Bone marrow (tissue), 2 donors: Measurements from ENCODE around the gene RETREG2.
A peak's percentile ranks its signal among the peaks of the same experiment; 100 is the strongest.
"Not testable (repeated sequence)": the region's sequence is repeated elsewhere in the genome, so short reads cannot be mapped to it uniquely, and the experiment has no call there.

Source experiments
- DNase-seq, 2 donors: peaks; one replicate each; lab custom pipeline; 2025; lab: John Stamatoyannopoulos, UW

RETREG2 gene

DNA sequence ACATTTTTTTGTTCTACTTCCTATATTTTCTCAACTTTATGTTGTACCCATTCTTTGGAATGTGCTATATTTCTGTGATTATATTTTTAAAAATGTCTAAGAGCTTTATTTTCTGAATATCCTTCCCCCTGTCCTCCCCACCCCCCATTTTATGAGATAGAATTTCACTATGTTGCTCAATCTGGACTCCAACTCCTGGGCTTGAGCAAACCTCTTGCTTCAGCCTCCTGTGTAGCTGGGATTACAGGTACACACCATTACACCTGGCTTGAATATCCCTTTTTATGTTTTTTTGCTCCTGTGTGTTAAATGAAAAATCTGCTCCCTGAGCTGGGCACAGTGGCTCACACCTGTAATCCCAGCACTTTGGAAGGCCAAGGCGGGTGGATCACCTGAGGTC, 19.3 kb downstream of the RETREG2 start:
- DNase-seq = no peak

DNA sequence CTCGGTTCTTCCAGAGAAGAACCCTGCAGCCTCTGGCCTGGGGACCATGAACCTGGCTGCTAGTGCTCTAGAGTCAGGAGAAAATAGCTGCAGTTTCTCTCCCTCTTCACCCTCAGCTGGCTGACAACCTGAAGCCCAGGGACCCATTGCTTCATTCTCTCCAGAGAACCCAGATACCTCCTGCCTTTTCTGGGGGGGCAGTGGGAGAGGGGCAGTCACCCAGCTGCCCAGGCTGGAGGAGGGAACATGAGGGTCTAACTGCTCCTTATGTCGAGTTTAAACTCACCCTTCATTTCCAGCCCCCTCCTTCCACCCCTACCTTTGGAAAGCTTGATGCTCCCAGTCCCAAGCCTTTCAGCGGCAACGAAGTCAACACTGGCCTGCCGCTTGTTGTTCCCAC, 20.9 kb downstream of the RETREG2 start:
- DNase-seq = no peak

DNA sequence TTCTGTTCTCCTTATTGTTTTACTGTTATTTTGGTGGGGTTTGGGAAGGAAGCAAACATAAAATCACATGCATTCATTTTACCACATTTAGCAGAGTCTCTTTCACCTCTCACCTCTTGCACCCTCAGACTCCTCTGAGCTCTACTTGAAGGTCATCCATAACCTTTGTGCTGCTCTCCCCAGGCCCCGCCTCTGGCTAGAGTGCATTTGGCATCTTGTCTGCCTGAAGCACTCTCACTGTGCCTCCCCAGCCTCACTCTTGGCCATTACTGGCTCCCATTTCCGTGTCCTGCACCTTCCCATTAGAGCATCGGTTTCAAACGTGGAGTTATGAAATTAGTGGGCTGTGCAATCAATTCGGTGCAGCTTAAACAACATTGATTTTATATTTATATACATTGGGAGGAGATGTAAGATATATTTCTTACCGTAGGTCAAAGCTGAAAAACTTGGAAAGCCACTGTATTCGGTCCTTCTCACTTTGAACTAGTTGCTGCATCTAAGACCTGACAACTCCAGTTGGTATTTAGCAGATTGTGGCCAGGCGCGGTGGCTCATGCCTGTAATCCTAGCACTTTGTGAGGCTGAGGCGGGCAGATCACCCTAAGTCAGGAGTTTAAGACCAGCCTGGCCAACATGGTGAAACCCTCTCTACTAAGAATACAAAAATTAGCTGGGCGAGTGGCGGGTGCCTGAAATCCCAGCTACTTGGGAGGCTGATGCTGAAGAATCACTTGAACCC, 21.6 kb downstream of the RETREG2 start:
- DNase-seq = no peak

DNA sequence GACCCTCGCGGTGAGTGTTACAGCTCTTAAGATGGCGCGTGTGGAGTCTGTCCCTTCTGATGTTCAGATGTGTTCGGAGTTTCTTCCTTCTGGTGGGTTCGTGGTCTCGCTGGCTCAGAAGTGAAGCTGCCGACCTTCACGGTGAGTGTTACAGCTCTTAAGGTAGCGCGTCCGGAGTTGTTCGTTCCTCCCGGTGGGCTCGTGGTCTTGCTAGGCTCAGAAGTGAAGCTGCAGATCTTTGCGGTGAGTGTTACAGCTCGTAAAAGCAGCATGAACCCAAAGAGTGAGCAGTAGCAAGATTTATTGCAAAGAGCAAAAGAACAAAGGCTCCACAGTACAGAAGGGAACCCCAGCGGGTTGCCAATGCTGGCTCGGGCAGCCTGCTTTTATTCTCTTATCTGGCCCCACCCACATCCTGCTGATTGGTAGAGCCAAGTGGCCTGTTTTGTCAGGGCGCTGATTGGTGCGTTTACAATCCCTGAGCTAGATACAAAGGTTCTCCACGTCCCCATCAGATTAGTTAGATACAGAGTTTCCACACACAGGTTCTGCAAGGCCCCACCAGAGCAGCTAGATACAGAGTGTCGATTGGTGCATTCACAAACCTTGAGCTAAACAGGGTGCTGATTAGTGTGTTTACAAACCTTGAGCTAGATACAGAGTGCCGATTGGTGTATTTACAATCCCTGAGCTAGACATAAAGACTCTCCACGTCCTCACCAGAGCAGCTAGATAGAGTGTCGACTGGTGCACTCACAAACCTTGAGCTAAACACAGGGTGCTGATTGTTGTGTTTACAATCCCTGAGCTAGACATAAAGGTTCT, 22.6 kb downstream of the RETREG2 start:
- DNase-seq = not testable (repeated sequence)

DNA sequence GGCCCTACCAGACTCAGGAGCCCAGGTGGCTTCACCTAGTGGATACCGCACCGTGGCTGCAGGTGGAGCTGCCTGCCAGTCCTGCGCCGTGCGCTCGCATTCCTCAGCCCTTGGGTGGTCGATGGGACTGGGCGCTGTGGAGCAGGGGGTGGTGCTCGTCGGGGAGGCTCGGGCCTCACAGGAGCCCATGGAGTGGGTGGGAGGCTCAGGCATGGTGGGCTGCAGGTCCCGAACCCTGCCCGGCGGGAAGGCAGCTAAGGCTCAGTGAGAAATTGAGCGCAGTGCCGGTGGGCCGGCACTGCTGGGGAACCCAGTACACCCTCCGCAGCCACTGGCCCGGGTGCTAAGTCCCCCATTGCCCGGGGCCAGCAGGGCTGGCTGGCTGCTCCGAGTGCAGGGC, 23.3 kb downstream of the RETREG2 start:
- not testable (repeated sequence) for DNase-seq

DNA sequence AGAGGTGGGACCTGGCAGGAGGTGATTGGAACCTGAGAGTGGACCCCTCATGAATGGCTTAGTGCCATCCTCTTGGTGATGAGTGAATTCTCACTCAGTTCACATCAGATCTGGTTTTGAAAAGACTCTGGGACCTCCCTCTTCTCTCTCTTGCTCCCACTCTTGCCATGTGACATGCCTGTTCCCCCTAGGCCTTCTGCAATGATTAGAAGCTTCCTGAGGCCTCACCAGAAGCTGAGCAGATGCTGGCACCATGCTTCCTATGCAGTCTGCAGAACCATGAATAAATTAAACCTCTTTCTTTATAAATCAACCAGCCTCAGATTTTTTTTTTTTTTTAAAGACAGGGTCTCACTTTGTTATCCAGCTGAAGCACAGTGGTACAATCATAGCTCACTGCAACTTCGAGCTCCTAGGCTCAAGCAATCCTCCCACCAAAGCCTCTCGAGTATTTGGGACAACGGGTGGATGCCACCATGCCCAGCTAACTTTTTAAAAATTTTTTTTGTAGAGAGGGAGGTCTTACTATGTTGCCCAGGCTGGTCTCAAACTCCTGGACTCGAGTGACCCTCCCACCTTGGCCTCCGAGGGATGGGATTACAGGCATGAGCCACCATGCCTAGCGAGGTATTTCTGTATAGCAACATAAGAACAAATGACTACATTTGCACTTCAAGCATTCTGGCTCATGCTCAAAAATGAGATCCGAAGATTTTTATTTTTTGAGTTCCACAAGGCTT, 26.5 kb downstream of the RETREG2 start:
- DNase-seq = no peak

DNA sequence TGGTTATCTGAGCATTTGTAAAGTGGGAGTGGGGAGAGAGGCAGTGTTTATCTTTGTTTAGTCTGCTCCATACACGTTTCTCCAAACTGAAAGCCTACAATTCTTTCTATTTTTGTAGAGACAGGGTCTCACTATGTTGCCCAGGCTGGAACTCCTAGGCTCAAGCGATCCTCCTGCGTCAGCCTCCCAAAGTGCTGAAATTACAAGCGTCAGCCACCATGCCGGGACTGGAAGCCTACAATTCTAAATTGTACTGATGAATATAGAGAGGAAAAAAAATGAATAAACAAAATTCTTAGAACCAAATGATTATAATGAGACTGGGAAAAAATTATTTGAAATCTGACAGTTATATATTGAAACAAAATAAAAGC, 27.1 kb downstream of the RETREG2 start:
- no peak for DNase-seq

DNA sequence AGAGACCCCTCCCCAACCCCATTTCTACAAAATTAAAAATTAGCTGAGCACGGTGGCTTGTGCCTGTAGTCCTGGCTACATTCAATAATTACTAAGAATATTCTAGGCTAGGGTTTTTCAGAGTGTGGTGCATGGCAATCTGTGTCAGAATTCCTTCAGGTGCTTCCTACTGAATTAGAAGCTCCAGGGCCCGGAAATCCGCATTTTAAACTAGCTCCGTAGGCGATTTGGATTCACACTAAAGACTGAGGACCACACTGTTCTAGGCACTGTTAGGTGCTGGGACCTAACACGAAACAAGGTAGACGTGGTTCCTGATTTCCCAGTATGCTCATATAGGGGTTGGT, 27.9 kb downstream of the RETREG2 start:
- DNase-seq = no peak

DNA sequence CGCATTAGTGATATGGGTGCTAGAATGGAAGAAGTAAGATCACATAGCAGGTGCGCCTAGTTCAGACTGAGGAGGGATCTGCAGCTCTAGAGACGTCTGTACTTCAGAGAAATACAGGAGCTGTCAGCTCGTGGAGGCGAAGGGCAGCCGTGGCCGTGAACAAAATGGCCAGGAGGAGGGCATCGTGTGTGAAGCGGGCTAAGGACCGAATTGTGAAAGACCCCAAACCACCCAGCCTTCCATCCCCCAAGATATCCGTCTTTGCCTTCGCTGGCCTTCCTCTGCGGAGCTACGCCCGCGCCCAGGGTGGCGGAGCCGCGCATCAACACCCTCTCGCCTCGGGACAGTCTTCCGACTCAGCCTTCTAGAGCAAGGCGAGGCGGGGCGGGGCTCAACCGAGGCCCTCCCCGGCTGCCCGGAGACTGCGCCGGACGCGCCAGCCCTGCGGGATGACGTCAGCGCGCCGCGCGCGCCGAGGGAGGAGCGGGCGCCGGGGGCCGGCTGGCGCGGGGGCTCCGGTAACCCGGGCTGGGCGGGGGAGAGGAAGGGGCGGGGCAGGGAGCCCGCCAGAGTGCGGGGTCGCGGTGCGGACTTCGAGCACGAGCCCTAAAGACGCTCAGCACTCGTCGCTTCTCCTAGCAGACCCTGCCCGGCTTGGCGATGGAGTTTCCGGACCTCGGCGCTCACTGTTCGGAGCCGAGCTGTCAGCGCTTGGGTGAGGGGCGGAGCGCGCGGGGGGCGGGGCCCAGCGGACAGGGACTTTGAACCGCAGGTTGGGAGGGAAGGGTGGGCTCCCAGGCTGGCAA, 28.5 kb downstream of the RETREG2 start, which contains the start of gene ZFAND2B:
Gene ZFAND2B (plus strand): TSS at position 455 of the 806 bp plus-strand sequence. CDS start 206 bp downstream, at position 661.
- peak; percentile 82 to 94 for DNase-seq

DNA sequence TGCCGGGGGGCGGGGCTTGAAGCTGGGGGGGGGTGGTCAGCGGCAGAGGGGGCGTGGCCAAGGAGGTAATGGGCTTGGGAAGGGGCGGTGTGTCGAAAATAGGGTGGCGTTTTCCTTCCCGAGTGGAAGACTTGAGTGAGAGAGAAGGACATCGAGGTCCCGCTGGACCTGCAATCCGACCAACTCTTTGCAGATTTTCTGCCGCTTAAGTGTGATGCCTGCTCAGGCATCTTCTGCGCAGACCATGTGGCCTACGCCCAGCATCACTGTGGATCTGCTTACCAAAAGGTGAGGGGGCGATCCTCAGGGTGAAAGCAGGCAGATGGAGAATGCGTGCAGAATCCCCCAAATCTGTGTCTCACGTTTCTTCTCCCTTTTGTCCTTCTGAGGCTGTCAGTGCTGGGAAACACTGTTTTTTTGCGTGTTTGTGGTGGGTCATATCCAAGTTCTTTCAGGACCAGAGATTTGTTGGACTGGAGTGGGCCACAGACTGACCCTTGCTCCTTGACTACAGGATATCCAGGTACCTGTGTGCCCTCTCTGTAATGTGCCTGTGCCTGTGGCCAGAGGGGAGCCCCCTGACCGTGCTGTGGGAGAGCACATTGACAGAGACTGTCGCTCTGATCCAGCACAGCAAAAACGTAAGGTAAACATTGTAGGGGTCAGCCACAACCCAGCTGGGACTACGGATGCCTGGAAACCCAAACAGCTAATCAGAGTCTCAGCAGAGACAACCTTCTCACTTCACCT, 29.2 kb downstream of the RETREG2 start:
- DNase-seq = no peak

DNA sequence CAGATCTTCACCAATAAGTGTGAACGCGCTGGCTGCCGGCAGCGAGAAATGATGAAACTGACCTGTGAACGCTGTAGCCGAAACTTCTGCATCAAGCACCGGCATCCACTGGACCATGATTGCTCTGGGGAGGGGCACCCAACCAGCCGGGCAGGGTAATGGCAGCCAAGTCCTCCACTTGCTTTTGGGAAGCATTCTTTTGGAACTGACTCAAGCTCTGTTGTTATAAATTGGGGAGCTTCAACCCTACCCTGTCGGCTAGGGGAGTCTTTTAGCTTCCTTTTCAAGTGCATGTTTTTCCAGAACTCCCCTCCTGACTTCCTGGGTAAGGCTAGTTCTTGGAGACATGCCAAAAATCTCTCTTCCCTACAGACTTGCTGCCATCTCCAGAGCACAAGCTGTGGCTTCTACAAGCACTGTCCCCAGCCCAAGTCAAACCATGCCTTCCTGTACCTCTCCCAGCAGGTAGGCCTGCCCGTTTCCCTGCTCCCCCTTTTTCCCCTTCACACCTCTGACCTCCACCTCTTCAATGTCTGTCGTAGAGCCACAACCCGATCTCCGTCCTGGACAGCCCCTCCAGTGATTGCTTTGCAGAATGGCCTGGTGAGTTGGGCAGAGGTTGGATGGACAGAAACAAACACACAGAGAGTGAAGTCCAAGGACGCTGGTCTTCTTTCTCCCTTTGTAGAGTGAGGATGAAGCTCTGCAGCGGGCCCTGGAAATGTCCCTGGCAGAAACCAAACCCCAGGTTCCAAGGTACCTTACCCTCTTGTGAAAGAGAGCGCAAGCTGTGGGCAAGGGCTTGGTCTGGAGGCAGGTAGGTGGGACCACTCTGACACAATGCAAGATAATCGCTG, 30.0 kb downstream of the RETREG2 start:
- DNase-seq = no peak

DNA sequence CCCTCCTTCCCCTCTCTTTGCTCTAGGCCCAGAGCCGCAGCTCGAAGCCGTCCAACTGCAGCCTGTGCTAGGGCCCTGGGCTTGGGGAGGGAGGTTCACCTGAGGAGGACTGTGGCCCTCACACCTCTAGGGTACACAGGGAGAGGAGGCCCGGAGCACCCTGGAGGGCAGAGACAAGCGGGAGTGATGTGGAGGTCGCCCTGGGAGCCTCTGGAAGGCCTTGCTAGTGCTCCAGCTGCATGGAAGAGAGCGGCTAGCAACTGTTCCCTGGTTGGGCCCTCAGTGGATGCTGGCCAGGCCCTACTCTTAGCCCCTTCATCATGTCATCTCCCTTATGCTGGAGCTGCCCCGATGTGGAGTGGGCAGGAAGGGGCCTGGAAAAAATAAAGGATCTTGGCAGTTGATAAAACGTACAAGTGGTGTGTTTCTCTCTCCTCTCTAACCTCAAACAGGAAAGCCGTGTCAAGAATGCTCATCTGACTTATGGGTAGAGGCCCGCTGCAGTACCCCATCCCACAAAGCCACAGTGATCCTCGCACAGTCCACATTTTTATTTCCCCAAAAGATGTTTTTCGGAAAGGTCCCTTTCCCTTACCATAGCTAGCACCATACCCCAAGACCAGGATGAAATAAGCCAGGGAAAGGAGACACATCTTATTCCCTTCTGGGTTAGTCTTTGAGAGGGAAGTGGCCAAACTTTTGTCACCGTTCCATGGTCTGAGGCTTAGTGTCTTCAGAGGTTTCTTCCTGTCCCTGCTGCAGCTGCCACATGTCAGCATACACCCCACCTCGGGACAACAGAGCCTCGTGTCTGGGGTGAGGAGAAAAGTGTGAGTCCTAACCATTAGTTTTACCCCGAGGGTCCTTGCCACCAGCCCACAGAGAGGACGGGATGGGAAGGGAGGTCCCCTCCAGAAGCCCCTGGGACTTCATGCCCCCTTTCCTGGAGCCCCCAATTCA, 31.4 kb downstream of the RETREG2 start:
- DNase-seq = no peak

DNA sequence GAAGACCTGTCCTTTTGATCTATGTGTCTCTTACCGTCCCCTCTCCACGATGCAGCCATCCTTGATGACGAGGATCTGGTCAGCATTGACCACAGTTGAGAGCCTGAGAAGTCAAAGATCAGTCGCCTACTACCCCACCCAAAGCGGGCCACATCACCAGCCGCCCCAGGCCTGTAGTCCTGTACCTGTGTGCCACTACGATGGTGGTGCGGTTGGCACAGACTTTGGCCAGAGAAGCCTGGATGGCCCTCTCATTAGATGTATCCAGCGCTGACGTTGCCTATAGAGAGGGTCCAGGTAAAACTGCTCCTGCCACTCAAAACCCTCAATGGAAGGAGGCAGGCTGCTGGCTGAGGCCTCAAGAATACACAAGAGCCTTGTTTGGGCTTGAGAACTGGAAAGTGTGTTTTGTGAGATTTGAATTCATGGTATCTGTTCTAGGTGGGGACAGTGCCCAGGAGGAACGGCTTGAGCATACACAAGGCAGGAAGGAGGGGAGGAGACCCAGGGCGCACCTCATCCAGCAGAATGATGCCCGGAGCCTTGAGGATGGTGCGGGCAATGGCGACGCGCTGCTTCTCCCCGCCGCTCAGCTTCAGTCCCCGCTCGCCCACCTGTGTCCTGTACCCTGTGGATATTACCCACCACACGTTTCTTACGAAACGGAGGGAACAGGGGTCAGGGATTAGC, 32.3 kb downstream of the RETREG2 start:
- no peak for DNase-seq

DNA sequence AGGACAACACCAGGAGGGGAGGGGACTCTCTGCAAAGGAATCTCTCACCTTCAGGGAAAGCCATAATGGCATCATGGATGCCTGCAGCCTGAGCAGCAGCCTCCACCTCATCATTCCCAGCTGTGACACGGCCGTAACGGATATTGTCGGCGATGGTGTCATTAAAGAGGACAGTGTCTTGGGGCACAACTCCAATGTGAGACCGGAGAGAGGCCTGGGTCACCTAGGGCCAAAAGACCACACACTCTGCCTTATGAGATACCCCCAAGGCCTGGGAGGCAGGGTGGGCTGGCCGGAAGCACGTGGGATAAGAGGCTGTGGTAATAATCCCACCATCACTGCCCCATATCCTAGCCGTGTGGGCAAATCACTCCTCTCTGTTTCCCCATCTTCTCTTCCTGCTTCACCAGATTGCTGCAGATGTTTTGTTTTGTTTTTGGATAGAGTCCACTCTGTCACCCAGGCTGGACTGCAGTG, 32.8 kb downstream of the RETREG2 start:
- DNase-seq = no peak

DNA sequence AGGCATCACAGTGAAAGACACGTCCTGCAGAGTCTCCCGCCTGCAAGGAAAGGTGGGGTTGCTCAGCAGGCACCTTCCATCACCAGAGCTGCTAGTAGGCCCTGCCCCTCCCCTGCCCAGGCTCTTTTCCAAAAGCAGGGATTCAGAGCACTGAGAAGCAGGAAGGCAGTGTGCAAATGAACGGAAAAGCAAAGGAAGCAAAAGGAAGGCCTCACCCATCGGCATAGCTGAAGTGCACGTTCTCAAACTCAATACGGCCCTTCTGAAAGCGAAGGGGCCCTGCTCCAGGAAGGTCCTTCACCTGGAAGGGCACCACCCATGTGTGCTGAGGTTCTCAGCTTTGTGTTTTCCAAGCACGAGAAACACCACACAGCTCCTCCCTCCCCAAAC, 34.9 kb downstream of the RETREG2 start:
- DNase-seq = no peak

DNA sequence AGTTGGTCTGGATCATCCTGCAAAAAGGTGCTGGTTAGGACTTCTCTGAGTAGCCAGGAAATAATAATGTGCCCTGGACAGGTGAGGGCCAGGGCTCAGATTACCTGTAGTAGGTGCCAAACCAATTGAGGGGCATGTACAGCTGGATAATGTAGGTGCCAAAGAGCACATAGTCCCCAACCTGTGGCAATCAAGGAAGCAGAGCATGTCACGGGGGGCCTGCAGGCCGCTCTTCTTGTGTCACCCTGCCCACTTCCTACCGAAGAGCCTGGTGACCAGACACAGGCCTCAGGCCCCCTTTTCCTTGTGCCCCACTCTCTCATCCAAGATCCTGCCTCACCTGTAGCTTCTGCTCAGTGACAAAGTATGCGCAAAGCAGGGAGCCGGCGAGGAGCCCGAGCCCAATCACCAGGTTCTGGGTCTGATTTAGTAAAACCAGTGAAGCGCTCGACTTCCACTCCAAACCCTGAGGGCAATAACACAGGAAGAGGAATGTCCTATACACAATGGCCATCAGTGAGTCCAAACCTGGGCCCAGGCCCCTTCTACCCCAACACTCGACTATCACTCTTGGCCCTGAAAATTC, 35.5 kb downstream of the RETREG2 start:
- DNase-seq = no peak

DNA sequence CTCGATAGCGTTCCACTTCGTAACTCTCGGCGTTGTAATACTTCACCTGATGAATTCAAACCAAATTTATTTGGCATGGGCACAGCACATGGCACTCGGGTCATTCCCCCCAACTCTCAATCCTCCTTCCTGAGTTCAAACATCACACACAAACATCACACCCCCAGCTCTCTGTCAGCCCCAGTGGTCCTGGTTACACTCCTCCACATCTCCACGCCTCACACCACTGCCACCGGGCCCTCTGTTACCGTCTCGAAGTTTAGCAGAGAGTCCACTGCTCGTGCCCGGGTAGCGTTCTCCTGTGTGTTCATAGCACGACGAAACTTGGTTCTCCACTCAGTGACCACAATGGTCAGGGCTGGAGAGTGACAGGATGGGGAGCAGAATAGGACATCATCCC, 36.1 kb downstream of the RETREG2 start:
- no peak for DNase-seq

DNA sequence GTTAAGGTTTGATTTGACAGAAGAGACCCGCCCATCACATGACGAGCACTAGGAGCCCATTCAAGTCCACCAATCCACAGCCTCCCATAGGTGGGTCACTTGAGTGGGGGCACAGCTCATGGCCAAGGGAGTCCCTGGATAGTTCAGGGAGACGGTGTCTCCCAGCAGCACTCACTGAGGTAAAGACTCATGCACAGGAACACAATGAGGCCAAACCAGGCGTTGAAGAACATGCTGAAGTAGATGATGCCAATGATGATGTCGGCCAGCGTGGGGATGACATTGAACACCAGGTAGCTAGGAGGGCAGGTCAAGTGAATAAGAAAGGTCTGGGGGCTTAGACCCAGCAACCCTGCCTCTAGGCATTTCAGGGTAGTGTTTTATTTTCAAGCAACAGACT, 36.7 kb downstream of the RETREG2 start:
- no peak for DNase-seq
